Activated CD4-positive, alpha-beta T cell treated with anti-CD3 and anti-CD28 coated beads for 4 hours (primary cell): ENCODE data around the gene ATP5F1D.
A peak's percentile ranks its signal among the peaks of the same experiment; 100 is the strongest.

Source experiments
- DNase-seq, 2 donors: peaks; one replicate each; pipeline ENCODE4 v3.0.0-alpha.2; 2020

The ATP5F1D gene

DNA sequence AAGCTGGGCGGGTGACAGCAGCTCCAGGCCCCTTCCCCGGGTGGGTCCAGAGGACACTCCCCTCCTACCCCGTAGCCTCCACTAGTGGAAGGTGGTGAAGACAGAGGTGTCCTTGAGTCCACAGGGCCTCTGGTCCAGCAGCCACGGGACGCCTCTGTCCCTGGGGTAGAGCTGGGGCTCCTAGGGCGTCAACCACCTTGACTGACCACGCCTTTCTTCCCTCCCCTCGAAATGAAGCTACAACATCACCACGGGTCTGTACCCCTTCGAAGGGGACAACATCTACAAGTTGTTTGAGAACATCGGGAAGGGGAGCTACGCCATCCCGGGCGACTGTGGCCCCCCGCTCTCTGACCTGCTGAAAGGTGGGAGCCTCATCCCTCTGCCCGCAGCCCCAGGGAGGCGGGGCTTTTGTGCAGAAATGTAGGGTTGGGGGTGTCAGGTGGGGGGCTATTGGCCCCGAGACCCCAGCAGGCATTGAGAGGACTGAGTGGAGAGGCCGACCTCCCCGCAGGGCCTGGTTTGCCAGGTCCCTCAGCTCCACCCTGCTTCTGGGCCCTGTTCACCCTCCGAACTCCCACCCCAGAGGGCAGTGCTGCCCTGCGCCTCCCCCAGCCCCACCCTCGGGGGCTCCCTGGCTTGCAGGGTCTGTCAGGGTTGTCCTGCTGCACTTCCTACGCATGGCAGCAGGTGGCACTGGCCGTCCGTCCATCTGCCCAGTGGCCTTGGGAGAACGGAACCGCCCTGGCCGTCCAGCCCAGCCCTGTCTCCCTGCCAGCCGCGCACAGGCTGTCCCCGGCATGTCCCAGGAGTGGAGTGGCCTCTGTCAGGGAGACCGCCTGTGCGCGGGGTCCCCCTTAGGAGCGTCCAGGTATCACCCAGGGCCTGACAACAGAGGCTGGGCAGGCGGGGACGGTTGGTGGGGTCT is 20.3 kb upstream of the ATP5F1D start:
- no peak for DNase-seq

DNA sequence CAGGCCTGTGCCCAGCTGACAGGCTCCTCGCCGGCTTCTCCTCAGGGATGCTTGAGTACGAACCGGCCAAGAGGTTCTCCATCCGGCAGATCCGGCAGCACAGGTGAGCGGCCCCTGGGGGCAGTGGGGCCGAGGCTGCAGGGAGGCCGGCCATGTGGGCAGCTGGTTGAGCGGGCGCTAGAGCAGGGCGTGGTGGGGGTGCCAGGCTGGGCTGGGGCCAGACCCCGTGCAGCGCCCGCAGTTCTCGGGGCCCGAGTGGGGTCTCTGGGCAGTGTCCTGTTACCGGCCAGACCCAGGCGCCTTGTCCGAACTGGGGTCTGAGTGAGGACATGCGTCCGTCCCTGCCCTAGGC is 19.7 kb upstream of the ATP5F1D start:
- no peak for DNase-seq

DNA sequence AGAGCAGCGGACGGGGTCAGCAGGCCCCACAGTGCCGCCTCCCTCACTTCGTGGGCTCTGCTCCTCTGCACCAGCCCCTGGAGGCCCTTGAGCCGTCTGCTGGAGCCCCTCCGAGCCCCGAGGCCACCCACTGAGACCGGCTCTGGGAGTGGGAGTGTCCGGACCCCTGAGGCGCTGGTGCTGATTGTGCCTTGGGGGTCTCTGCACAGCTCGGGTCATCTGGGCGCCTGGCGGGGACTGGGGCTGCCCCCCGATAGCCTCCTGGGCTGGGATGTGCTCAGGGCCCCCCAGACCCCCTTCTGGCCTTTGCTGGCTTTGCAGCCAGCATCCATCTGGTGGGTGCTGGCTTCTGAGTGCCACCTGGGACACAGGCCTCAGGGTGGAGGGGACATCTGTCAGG is 19.2 kb upstream of the ATP5F1D start:
- DNase-seq = no peak

DNA sequence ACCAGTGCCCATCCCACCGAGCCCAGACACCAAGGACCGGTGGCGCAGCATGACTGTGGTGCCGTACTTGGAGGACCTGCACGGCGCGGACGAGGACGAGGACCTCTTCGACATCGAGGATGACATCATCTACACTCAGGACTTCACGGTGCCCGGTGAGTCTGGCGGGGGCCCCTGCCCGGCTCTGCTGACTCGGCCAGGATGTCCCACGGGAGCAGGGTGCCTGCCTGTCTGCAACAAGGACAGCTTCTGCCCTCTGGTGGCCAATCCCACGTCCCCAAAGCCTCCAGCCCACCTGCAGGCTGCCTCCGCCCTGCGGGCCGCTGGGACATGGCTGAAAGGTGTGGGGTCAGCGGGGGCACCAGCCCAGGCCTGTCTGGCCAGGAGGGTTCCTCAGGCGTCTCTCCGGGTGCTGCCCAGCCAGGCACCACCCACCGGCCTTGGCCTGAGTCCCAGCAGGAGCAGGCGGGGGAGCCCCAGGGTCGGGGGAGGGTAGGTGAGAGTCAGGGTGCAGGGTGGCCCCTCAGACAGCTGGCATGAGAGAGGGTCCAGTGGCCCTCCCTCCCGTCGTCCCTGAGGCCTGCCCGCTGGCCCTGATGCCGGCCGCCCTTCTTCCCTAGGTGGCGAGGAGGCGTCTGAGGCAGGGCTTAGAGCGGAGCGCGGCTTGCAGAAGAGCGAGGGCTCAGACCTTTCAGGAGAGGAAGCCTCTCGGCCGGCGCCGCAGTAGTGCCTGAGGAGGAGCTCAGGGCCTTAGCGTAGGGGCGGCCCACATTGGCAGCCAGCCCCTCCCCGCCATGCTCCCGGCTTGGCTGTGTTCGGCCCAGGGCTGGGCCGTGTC is 18.3 kb upstream of the ATP5F1D start:
- DNase-seq = peak in 1 of 2 donors; percentile 31

GRCh38 chr19:1224047-1224825 is 17.3 kb upstream of the ATP5F1D start:
- DNase-seq = no peak

- DNase-seq = no peak
Observed at GRCh38 chr19:1224847-1225246, 16.7 kb upstream of the ATP5F1D start.

DNA sequence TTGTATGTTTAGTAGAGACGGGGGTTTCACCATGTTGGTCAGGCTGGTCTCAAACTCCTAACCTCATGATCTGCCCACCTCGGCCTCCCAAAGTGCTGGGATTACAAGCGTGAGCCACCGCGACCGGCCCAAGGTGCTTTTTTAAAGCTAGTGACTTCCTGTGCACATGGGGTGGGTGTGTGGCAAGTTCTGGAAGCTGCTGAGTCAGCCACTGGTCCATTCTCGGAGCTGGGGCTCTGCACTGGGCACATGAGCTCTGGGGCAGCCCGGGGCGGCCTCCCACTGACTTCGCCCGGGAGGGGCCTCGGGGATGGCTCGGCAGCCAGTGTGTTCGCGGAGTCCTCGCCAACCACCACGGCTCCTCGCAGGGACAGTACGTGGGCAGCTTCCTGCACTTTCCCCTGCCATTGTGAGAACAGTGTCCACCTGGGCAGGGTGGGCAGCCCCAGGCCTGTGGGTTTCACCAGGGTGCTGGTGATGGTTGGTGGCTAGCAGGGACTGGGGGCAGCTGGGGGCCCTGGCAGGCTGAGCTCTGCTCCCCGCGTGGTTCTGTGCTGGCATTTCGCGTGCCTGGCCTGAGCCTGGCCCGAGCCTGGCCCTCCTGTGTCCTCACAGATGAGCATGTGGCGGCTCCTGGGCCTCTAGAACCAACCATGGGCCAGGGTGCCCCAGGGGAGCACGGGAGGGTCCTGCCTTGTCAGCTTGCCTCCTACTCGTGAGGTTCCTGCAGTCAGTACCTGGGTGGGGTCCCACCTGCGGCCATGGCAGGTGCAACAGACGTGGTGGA is 15.9 kb upstream of the ATP5F1D start:
- DNase-seq = no peak

GRCh38 chr19:1226227-1226518 is 15.4 kb upstream of the ATP5F1D start:
- DNase-seq = no peak

DNA sequence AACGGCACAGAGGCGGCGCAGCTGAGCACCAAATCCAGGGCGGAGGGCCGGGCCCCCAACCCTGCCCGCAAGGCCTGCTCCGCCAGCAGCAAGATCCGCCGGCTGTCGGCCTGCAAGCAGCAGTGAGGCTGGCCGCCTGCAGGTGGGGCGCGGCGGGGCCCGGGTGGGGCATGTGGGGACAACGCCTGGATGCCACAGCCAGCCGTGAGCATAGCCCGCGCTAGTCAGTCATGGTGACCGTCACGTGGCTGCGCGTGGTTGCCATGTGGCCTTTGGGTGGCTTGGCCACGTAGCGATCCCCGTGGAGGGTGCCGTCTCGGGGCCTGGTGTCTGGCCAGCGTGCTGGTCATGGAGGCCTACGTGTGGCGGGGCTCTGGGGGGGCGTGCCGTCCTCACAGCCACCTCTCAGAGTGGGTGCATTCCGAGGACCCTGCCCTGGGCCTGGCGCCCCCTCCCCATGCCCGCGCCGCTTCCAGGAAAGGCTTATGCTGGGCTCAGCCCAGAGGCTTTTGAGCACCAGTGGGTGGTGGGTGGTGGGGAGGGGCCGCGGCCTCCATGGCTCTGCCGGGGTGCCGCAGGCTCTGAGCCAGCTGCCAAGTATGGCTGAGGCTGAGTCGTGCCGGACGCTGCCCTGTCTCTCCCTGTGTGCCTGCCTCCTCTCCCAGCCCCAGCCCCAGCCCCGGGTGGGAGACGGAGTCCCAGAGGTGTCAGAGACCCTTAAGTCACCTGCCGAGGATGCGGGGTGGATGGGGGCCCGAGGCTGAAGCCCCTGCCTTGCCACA is 14.8 kb upstream of the ATP5F1D start:
- DNase-seq = no peak

GRCh38 chr19:1227304-1228054 is 14.1 kb upstream of the ATP5F1D start:
- no peak for DNase-seq

DNA sequence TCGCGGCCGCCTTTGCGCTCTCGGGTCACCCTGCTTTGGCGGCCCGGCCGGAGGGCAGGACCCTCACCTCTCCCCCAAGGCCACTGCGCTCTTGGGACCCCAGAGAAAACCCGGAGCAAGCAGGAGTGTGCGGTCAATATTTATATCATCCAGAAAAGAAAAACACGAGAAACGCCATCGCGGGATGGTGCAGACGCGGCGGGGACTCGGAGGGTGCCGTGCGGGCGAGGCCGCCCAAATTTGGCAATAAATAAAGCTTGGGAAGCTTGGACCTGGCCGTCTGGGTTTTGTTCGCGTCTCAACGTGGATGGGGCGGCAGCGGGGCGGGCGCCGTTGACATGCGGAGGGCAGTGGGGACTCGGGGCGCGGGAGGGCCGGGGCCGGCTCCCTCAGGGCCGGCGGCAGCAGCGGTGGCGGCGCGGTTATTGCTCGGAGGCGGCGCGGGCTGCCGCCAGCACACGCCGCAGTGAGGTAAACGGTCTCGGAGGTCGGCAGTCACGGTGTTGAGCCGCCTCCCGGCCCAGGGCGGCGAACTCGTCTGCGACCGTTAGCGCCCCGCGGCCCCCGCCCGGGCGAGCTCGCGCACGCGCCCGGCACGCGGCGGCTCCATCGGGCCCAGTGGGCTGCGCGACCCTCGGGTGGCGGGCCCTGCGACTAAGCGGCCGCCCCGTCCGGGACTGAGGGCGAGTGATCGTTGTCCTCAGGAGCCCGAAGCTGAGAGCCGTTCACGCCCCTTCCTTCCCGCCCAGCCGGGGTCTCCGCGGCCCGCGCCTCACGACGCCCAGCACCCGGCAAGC is 13.2 kb upstream of the ATP5F1D start:
- no peak for DNase-seq

GRCh38 chr19:1229056-1229923 is 12.3 kb upstream of the ATP5F1D start:
- no peak for DNase-seq

DNA sequence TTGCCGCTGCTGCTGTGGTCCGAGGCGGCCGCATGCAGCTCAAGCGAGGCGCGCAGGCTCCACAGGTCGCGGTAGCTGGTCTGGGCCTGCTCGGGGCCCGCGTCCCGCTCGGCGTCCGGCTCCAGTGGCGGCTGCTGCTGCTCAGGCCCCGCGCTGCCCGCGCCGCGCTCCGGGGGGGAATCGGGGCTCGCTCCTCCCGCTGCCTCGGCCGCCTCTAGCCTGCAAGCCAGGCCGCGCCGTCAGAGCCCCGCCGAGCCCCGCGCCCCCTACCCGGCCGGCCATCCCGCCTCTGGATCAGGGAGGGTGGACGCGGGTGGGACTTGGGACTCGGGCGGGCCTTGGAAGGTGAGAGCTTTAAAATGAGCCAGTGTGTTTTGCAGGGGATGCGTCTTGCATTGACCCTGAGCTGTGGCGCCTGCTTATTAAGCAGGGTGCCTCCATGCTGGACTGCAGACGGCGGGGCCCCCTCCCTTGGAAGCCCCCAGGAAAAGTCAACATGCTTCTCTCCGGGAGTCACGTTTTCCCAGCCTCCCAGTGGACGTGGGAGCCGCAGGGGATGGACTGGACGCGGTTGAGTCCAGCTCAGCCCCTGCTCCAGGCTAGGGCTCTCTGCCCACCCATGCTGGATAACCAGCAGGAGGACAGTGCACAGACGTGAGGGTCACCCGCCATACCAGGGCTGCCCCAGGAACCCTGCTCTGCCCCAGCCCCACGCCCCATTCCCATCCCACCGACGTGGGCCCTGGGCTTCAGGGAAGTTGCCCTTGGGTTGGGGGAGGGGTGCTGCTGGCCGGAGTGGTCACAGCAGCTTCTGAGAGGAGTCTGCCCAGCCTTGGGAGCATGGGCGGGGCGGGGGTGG is 11.4 kb upstream of the ATP5F1D start:
- DNase-seq = no peak

DNA sequence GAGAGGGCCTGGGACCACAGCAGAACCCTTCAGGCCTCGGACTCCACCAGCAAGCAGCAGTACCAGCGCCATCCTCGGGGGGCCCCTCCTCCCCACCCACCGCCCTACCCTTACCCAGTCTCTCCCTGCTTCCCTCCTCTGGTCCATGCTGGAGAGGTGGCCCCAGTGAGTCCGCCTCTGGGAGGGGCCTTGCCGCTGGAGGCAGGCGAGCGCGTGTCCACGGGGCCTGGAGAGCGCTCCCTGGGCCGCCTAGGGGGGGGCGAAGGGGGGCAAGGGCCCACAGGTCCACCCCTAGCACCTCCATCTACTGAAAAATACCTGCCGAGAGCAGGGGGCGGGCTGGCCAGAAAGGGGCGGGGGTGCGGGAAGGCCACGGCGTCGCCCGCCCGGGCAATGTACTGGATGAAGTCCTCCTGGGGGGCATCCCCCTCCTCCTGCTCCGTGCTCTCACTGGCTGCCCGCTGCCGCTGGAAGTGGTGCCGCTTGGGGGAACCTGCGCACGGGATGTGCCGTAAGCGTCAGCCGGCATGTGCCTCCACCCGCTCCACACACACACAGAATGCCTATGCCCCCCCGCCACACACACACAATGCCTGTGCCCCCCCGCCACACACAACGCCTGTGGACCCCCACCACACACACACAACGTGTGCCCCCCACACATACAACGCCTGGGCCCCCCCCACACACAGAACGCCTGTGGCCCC is 10.6 kb upstream of the ATP5F1D start:
- no peak for DNase-seq

- no peak for DNase-seq
Observed at GRCh38 chr19:1231729-1232637, 9.6 kb upstream of the ATP5F1D start.

DNA sequence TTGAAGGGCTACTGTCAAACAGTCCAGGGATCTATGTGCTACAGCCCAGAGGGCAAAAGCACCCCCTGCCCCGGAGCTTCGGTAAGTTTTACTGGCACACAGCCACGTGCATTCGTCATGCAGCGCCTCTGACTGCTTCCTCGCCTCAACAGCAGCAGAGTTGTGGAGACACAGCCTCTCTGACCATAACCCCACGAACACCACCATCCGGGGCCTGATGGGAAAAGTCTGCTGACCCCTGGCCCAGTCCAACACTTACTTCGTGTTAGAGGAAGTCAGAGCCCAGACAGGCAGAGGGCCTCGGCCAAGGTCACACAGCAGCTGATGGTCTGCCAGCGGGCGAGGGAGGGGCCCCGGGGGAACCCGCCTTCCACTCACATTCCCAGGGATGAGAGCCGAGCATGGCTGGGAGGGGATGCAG is 8.9 kb upstream of the ATP5F1D start:
- no peak for DNase-seq
